ENCODE measurements around the gene PLEKHA4.

DNA sequence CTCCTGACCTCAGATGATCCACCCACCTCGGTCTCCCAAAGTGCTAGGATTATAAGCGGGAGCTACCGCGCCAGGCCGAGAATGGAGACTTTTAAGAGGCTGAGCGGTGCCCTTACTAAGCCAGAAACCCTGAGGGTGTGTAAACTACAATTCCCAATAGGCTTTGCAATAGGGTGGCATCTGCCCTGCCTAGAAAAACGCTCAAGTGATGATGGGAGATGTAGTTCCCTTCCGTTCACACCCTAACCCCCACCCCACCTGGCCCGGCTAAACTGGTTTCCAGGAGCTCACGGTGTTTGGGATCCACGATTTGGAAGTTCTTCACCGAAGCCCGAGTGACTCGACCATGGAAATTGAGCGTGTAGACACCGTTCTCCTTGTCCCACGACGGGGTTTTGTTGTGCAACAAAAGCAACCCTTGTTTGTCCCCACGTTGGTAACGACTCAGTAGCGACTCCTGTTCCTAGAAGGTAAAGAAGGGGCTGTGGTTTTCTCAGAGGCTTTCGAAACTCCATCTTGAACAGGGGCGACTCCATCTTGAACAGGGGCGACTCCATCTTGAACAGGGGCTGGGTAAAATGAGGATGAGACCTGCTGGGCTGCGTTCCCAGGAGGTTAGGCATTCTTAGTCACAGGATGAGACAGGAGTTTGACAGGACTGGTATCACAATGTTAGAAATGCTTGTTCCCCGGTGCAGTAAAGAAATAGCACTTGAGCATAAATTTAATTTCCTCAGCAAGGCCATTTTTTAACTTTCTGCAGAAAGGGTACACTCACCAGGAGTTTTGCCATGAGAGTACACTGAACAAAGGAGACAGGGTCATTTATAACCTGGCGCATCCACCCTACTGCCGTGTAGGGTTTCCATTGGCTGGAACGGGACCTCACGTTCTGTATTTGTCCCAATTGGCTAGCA is 13.6 kb upstream of the PLEKHA4 start:
- TF ChIP-seq CTCF (conservative IDR thresholded peaks at IDR 0.05; ENCODE audit: low read depth, low read length) (no peak), EZH2 (IDR thresholded peaks at IDR 0.05; ENCODE audit: low read length, unreplicated experiment) (no peak)

Measured in PC-3 (cell line).